OCI-LY1 (cell line): ENCODE measurements around the gene GBE1.

ENCODE experiments used
- CTCF ChIP-seq: fragments of 200-600 bp; sonication (generic), shearing (Covaris generic); IDR thresholded peaks from 2 replicates; pipeline ENCODE4 v1.5.1; 2017; ENCODE audit warnings: mild to moderate bottlenecking, antibody characterized with exemption, low read length, moderate library complexity, mixed read lengths
- EZH2 ChIP-seq: fragments of 200-600 bp; sonication (generic), shearing (Covaris generic); IDR thresholded peaks from 2 replicates; pipeline ENCODE4 v1.8.0; 2017; ENCODE audit warnings: borderline replicate concordance, mixed run types, mild to moderate bottlenecking, antibody characterized with exemption, low read length, moderate library complexity, mixed read lengths

GRCh38 chr3:81477740-81478139 is 283.7 kb downstream of the GBE1 start:
- TF ChIP-seq CTCF, result no peak
- no peak for TF ChIP-seq EZH2
